MCF 10A (cell line): Measurements from ENCODE around the gene THADA. TPM values are rescaled to one million over a fixed set of nuclear protein-coding genes. Genes with fewer than 3 reads are reported as not detected.

Experiments used
- BruUV-seq: library from RNA; stranded (reverse); fragments of 400-500 nt; replicated peaks from 2 replicates; lab custom pipeline; 2021; lab: Mats Ljungman, UMichigan
- CTCF ChIA-PET: fragments of 300-600 bp; sonication (Branson Sonifier 250); formaldehyde crosslinking; extraction: SDS; loops from one replicate; lab custom pipeline; 2021; ENCODE audit warnings: antibody characterized with exemption, inconsistent platforms; lab: Yijun Ruan, JAX
- POLR2A ChIA-PET: fragments of 300-600, 350-650 bp; sonication (Branson Sonifier 250); formaldehyde crosslinking; extraction: SDS; loops from one replicate; lab custom pipeline; 2020; ENCODE audit warnings: antibody characterized with exemption, inconsistent platforms; lab: Yijun Ruan, JAX
- DNase-seq: peaks from one replicate; pipeline ENCODE4 v3.0.0-alpha.2; 2018; ENCODE audit not compliant: unreplicated experiment
- H3K27ac Mint-ChIP-seq: one replicate; pipeline ENCODE4 v1.8.0; 2022; ENCODE audit warnings: mild to moderate bottlenecking, low read depth, mixed read lengths; ENCODE audit not compliant: unreplicated experiment
- H3K27me3 Mint-ChIP-seq: one replicate; pipeline ENCODE4 v1.8.0; 2022; ENCODE audit warnings: mixed read lengths; ENCODE audit not compliant: insufficient read depth, unreplicated experiment
- H3K36me3 Mint-ChIP-seq: one replicate; pipeline ENCODE4 v1.8.0; 2022; ENCODE audit warnings: mild to moderate bottlenecking, moderate library complexity, mixed read lengths; ENCODE audit not compliant: insufficient read depth, unreplicated experiment
- H3K4me1 Mint-ChIP-seq: one replicate; pipeline ENCODE4 v1.8.0; 2022; ENCODE audit warnings: mixed read lengths; ENCODE audit not compliant: insufficient read depth, unreplicated experiment
- H3K4me3 Mint-ChIP-seq: one replicate; pipeline ENCODE4 v1.8.0; 2022; ENCODE audit warnings: mild to moderate bottlenecking, moderate library complexity, mixed read lengths; ENCODE audit not compliant: unreplicated experiment
- H3K9me3 Mint-ChIP-seq: one replicate; pipeline ENCODE4 v1.8.0; 2022; ENCODE audit warnings: mixed read lengths; ENCODE audit not compliant: unreplicated experiment
- intact Hi-C: fragments of 100-400 bp; cut with micrococcal nuclease; formaldehyde crosslinking; loops from 2 replicates; pipeline ENCODE4 v1.14.1; 2022
- total RNA-seq: library from RNA; stranded (reverse); gene quantifications from 2 replicates; pipeline ENCODE4 v1.2.3, GENCODE V29; 2022
- TF ChIP-seq, protein P1 (sequence below): fragments of 200-600 bp; IDR thresholded peaks from one replicate; pipeline ENCODE4 v1.8.0; 2022; ENCODE audit warnings: antibody characterized with exemption, mild to moderate bottlenecking; ENCODE audit not compliant: unreplicated experiment

The THADA gene
- total RNA-seq, 1 experiment from 2014 or later = 49.8 TPM

DNA sequence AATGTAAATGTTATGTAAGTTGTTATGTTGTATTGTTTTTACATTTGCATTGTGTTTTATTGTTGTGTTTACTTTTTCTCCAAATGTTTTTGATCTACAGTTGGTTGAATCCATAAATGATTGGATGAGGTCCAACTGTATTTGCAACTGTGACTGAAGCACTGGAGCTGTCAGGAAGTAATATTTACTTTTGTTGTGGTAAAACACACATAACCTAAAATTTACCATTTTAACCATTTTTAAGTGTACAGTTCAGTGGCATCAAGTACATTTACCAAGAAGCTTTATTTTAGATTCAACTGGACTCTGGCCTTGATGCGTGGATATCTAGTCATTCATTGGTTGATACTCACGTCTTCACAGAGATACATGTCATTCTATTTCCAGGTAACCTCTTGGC, 181.8 kb downstream of the THADA start:
- BruUV-seq = no TSS peak
- Mint-ChIP-seq H3K27me3 (no peaks in the 10 kb centered on the region), H3K27ac (no peak overlapping the region), H3K36me3 (peaks cover 19% of the 10 kb centered on the region), H3K9me3 (no peaks in the 10 kb centered on the region), H3K4me3 (no peak overlapping the region), H3K4me1 (peaks cover 9% of the 10 kb centered on the region)
- DNase-seq = no peak
- ChIA-PET CTCF (no interaction called here), POLR2A (interaction anchor here (0.7 kb wide), 1 partner anchor 9 kb away, joined by 3 read pairs; no protein-coding TSS in a partner anchor)
- intact Hi-C loops = no loop called here
- TF ChIP-seq, protein P1, sequence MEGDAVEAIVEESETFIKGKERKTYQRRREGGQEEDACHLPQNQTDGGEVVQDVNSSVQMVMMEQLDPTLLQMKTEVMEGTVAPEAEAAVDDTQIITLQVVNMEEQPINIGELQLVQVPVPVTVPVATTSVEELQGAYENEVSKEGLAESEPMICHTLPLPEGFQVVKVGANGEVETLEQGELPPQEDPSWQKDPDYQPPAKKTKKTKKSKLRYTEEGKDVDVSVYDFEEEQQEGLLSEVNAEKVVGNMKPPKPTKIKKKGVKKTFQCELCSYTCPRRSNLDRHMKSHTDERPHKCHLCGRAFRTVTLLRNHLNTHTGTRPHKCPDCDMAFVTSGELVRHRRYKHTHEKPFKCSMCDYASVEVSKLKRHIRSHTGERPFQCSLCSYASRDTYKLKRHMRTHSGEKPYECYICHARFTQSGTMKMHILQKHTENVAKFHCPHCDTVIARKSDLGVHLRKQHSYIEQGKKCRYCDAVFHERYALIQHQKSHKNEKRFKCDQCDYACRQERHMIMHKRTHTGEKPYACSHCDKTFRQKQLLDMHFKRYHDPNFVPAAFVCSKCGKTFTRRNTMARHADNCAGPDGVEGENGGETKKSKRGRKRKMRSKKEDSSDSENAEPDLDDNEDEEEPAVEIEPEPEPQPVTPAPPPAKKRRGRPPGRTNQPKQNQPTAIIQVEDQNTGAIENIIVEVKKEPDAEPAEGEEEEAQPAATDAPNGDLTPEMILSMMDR = no peak

DNA sequence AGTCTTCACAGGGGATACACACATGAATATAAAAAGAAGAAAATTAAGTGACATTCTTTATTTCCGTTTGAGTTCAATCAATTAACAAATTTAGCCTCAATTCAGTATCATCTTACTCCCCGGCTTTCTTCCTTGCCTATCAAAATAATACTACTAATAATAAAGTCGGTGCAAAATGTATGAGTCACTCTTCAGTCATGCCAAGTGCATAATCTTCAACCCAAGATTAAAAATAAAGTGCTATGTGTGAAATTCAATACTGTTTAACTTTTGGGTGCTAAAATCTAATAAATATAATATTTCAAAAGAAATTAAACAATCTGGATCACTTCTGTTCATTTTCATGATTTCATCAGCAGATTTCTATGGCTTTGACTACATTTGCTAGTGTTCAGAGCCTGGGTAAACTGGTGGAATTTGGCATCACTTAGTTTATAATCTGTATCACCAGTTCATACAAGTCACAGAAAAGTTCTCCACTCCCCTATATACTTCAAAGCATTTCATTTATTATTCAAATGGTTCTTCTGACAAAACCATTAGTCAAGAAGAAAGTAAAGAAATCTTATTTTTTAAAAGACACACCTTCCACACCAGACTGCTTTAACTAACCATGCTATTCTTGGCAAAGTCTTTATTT, 183.6 kb downstream of the THADA start:
- H3K27ac Mint-ChIP-seq = no peak overlapping the region
- no TSS peak for BruUV-seq
- peaks cover 19% of the 10 kb centered on the region for H3K36me3 Mint-ChIP-seq
- no peaks in the 10 kb centered on the region for H3K9me3 Mint-ChIP-seq
- no peak overlapping the region for H3K4me3 Mint-ChIP-seq
- TF ChIP-seq, protein P1 = no peak
- DNase-seq = peak; percentile 35
- intact Hi-C loops = no loop called here
- CTCF ChIA-PET = no interaction called here
- no peaks in the 10 kb centered on the region for H3K27me3 Mint-ChIP-seq
- POLR2A ChIA-PET = interaction anchor here (1.3 kb wide), 1 partner anchor 25 kb away, joined by 5 read pairs; no protein-coding TSS in a partner anchor
- peaks cover 9% of the 10 kb centered on the region for H3K4me1 Mint-ChIP-seq

DNA sequence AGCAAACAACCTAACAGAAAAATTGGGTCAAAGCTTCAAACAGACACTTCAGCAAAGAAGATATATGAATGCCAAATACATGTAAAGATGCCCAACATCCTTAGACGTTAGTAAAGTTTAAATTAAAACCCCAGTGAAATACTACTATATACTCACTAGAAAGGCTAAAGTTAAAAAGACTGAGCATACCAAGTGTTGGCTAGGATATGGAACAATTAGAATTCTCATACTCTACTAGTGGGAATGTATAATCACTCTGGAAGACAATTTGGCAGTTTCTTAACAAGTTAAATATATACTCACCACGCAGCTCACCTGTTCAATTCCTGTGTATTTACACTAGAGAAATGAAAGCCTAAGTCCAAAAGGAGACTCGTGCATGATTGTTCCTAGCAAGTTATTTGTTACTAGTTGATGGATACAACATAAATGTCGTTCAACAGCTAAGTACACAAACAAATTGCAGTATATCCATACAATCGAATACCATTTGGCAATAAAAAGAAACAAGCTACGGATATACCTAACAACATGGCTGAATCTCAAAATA, 185.7 kb downstream of the THADA start:
- Mint-ChIP-seq H3K27ac (no peak overlapping the region), H3K4me3 (no peak overlapping the region), H3K36me3 (peaks cover 10% of the 10 kb centered on the region), H3K4me1 (peaks cover 9% of the 10 kb centered on the region), H3K27me3 (no peaks in the 10 kb centered on the region), H3K9me3 (no peaks in the 10 kb centered on the region)
- ChIA-PET POLR2A (interaction anchor here (0.8 kb wide), 1 partner anchor 16 kb away, joined by 4 read pairs; no protein-coding TSS in a partner anchor), CTCF (interaction anchor here (0.6 to 0.7 kb wide), 3 partner anchors 25 to 644 kb away, joined by 3 to 5 read pairs (median 3); no protein-coding TSS in a partner anchor)
- BruUV-seq = no TSS peak
- intact Hi-C loops = no loop called here
- DNase-seq = no peak
- TF ChIP-seq, protein P1 = no peak

DNA sequence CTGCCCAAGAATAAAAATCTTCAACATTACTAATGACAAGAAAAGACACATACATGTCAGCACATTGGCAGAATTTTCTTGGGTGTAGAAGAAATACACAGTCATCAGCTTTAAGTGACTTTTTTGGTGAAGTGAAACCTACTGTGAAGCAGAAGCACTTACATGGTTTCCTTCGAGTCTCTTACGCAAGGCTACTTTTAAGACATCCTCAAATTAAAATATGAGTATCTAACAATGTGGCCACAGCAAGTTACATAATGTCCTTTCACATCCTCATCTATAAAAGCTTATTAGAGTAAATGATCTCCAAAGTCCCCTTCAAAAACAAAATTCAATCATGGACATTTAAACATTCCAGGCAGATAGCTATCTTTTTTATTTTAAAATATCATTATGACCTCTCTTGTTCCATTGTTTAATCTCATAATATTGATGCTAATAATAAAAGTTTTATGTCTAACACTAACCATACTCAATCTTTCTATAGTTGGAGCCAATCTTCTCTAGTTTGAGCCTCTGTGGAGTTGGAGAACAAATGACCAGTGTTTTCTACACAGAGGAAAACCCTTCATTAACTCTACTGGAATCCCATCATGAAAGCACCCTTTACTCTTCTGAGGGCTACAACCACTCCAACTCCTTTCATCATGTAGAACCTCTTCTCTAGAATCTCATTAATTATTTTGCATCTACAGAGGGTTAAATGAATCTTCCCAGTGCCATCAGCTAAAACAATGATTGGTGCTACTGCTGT, 187.3 kb downstream of the THADA start:
- no peak overlapping the region for H3K27ac Mint-ChIP-seq
- peaks cover 7% of the 10 kb centered on the region for H3K36me3 Mint-ChIP-seq
- BruUV-seq = no TSS peak
- intact Hi-C loops = no loop called here
- TF ChIP-seq, protein P1 = no peak
- CTCF ChIA-PET = interaction anchor here (0.6 to 1.6 kb wide), 5 partner anchors 9 to 113 kb away, joined by 3 to 13 read pairs (median 3); no protein-coding TSS in a partner anchor
- H3K27me3 Mint-ChIP-seq = no peaks in the 10 kb centered on the region
- no peak overlapping the region for H3K4me3 Mint-ChIP-seq
- H3K9me3 Mint-ChIP-seq = no peaks in the 10 kb centered on the region
- no peak for DNase-seq
- H3K4me1 Mint-ChIP-seq = peaks cover 9% of the 10 kb centered on the region
- POLR2A ChIA-PET = interaction anchor here (0.6 to 0.7 kb wide), 5 partner anchors 9 to 156 kb away, joined by 3 to 5 read pairs (median 3); no protein-coding TSS in a partner anchor
